Tibial artery (tissue), 4 donors: Measurements from ENCODE around the gene DCTN2.

Experiments
- DNase-seq, 2 donors: peaks; one replicate each; pipeline ENCODE4 v3.0.0-alpha.2; 2019
- H3K27ac ChIP-seq, 2 donors: fragments of 200-600 bp; sonication (generic) in 1 of 2; 1 replicate in 1 of 2; 2 replicates in 1 of 2; pipeline ENCODE4 v1.5.1; 2018 to 2019; ENCODE audit warnings: mild to moderate bottlenecking in 1 of 2
- H3K27me3 ChIP-seq, 2 donors: fragments of 200-600 bp; sonication (generic) in 1 of 2; one replicate each; pipeline versions ENCODE4 v1.5.1 to v1.6.0; 2016 to 2019
- H3K36me3 ChIP-seq, 3 donors: fragments of 200-600 bp; sonication (generic) in 2 of 3; one replicate each; pipeline ENCODE4 v1.5.1; 2016 to 2019; ENCODE audit warnings: mild to moderate bottlenecking in 2 of 3
- H3K4me1 ChIP-seq, 4 donors: fragments of 200-600 bp; sonication (generic) in 2 of 4; 1 replicate in 3 of 4; 2 replicates in 1 of 4; pipeline ENCODE4 v1.5.1; 2016 to 2019
- H3K4me3 ChIP-seq, 2 donors: fragments of 200-600 bp; sonication (generic) in 1 of 2; 1 replicate in 1 of 2; 2 replicates in 1 of 2; pipeline ENCODE4 v1.5.1; 2018 to 2019; ENCODE audit warnings: mild to moderate bottlenecking in 2 of 2
- H3K9me3 ChIP-seq, 3 donors: fragments of 200-600 bp; sonication (generic) in 1 of 3; one replicate each; pipeline ENCODE4 v1.5.1; 2016 to 2019
- intact Hi-C: fragments of 100-400 bp; cut with DNase I; formaldehyde crosslinking; loops from one replicate; pipeline ENCODE4 v1.15.0; 2023; ENCODE audit warnings: low total_unique reads
- TF ChIP-seq, protein P1 (sequence below), 2 experiments: fragments of 200-600 bp in 1 of 2; fragments of 450-650 bp in 1 of 2; IDR thresholded peaks; one replicate each; pipeline ENCODE4 v1.5.1; 2017 to 2019; ENCODE audit warnings: antibody characterized with exemption in 2 of 2, mild to moderate bottlenecking in 1 of 2, moderate library complexity in 1 of 2

Gene DCTN2

DNA sequence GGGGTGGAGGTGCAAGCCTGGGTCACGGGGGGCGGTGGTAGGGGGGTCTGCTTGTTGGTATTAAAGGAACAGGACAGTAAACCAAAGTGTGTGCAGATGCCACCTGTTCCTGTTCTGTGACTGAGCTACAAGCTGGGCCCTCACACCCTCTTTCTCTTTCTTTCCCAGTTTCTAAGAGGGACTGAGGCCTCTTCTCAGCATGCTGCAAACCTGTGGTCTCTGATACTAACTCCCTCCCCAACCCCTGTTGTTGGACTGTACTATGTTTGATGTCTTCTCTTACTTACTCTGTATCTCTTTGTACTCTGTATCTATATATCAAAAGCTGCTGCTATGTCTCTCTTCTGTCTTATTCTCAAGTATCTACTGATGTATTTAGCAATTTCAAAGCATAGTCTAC, 37.1 kb upstream of the DCTN2 start:
- intact Hi-C loops: no loop called here
- Histone ChIP-seq H3K27me3 (peaks cover 0 to 6% of the 10 kb centered on the region in 2 donors), H3K4me3 (no peak overlapping the region), H3K4me1 (no peaks in the 10 kb centered on the region), H3K9me3 (no peaks in the 10 kb centered on the region), H3K36me3 (no peaks in the 10 kb centered on the region), H3K27ac (no peak overlapping the region)
- TF ChIP-seq, protein P1, sequence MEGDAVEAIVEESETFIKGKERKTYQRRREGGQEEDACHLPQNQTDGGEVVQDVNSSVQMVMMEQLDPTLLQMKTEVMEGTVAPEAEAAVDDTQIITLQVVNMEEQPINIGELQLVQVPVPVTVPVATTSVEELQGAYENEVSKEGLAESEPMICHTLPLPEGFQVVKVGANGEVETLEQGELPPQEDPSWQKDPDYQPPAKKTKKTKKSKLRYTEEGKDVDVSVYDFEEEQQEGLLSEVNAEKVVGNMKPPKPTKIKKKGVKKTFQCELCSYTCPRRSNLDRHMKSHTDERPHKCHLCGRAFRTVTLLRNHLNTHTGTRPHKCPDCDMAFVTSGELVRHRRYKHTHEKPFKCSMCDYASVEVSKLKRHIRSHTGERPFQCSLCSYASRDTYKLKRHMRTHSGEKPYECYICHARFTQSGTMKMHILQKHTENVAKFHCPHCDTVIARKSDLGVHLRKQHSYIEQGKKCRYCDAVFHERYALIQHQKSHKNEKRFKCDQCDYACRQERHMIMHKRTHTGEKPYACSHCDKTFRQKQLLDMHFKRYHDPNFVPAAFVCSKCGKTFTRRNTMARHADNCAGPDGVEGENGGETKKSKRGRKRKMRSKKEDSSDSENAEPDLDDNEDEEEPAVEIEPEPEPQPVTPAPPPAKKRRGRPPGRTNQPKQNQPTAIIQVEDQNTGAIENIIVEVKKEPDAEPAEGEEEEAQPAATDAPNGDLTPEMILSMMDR (IDR thresholded peaks at IDR 0.05): no peak
- no peak for DNase-seq

DNA sequence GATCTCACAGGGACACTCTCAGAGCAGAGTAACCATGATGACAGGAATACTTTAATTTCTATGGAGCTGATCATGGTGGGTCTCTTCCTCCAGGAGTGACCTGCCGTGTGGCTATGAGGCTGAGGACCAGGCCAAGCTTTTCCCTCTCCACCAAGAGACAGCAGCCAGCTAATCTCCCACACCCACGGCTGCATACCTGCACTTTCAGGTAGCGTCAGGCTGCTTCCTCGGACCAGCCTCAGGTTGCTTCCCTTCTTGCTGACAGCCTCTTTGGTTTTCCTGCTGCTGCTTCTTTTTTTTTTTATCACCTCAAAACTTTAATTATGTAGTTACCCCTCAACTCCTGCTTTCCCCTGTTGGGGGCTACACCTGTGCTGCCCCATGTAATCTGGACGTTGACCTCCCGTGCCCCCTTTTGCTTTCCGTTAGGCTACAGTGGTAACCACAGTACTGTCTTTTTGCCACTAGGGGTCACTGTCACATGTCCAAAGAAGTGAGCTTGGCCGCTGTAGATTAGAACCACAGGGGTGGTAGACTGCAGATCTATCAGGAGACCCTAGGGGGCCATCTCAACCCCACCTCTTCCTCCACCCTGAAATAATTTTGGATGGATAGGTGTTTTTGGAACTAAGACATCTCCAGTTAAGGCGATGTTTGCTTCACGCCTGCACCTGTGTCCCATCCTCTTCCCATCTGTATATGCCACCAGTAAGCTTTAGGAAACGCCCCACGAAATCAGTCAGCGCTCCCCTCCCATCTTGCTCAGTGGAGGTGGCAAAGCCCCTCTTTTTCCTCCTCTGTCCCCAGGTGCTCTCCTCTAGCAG, 36.2 kb upstream of the DCTN2 start:
- TF ChIP-seq, protein P1 (IDR thresholded peaks at IDR 0.05): peak; percentile 89 to 98
- no peaks in the 10 kb centered on the region for H3K9me3 ChIP-seq
- intact Hi-C loops: loop anchor here (2.0 kb wide), 1 partner anchor 38 kb away; no protein-coding TSS in a partner anchor
- peaks cover 0 to 6% of the 10 kb centered on the region in 2 donors for H3K27me3 ChIP-seq
- H3K4me3 ChIP-seq: no peak overlapping the region
- H3K36me3 ChIP-seq: no peaks in the 10 kb centered on the region
- no peak overlapping the region for H3K27ac ChIP-seq
- peak; percentile 67 to 72 for DNase-seq
- no peaks in the 10 kb centered on the region for H3K4me1 ChIP-seq

DNA sequence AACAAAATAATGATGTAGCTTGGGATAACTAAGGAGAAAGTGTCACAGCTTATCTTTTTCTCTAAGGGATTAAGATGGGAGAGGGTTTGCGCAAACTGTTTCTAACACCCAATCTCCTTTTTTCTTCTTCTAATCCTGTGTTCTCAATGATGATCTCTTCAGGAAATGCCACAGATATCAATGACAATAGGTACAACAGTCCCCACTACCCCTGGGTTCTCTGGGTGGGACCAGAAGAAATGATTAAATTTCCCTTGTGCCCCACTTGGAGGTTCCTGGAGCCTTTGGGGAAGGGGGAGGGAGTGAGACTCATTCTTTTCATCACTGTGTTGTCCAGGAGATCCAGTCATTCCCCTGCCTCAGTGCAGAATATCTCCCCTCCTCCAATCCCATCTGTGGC, 35.4 kb upstream of the DCTN2 start:
- peaks cover 0 to 6% of the 10 kb centered on the region in 2 donors for H3K27me3 ChIP-seq
- no peak for DNase-seq
- H3K9me3 ChIP-seq: no peaks in the 10 kb centered on the region
- H3K36me3 ChIP-seq: no peaks in the 10 kb centered on the region
- TF ChIP-seq, protein P1 (IDR thresholded peaks at IDR 0.05): no peak
- no peak overlapping the region for H3K4me3 ChIP-seq
- H3K4me1 ChIP-seq: no peaks in the 10 kb centered on the region
- H3K27ac ChIP-seq: no peak overlapping the region
- intact Hi-C loops: loop anchor here (2.0 kb wide), 1 partner anchor 38 kb away; no protein-coding TSS in a partner anchor

DNA sequence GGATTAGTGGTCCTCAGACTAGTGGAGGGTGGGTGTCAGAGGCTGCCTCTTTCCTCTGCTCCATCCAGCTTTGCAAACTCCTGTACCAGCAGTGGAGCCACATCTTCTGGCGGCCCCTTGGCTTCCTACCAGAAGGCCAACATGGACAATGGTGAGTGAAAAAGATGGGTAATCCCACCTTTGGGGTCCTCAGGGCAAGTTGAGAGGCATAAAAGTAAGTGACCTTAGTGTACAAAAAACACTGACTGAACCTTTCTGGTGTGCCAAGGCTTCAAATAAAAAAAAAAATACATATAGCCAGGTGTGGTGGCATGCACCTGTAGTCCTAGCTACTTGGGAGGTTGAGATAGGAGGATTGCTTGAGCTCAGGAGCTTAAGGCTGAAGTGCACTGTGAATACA, 34.8 kb upstream of the DCTN2 start:
- H3K9me3 ChIP-seq: no peaks in the 10 kb centered on the region
- no peaks in the 10 kb centered on the region for H3K36me3 ChIP-seq
- intact Hi-C loops: loop anchor here (2.0 kb wide), 1 partner anchor 39 kb away; no protein-coding TSS in a partner anchor
- DNase-seq: no peak
- peaks cover 0 to 6% of the 10 kb centered on the region in 2 donors for H3K27me3 ChIP-seq
- TF ChIP-seq, protein P1 (IDR thresholded peaks at IDR 0.05): no peak
- H3K4me3 ChIP-seq: no peak overlapping the region
- H3K4me1 ChIP-seq: no peaks in the 10 kb centered on the region
- no peak overlapping the region for H3K27ac ChIP-seq

DNA sequence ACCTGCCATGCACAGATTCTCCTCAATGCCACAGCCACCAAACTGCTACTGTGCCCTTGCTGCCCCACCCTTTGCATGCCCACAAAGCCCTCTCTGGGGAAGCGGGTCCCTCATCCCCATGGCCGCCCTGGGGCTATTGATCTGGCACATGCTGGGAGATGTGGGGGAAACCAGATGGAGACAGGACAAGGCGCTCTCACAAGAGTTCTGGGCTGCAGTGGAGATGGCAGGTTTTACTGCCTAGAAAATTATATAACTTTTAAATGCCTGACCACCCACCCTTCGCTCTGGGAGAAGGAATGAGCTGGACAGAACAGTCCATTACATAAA, 33.4 kb upstream of the DCTN2 start:
- no peak overlapping the region for H3K4me3 ChIP-seq
- intact Hi-C loops: no loop called here
- peaks cover 0 to 7% (median 0%) of the 10 kb centered on the region in 3 donors for H3K36me3 ChIP-seq
- H3K4me1 ChIP-seq: no peaks in the 10 kb centered on the region
- TF ChIP-seq, protein P1 (IDR thresholded peaks at IDR 0.05): no peak
- no peaks in the 10 kb centered on the region for H3K9me3 ChIP-seq
- H3K27ac ChIP-seq: no peak overlapping the region
- peaks cover 0 to 5% of the 10 kb centered on the region in 2 donors for H3K27me3 ChIP-seq
- no peak for DNase-seq
